ENCODE measurements around the gene LPP.

LPP gene

GRCh38 chr3:188453431-188454384 is 299.8 kb downstream of the LPP start:
- DNase-seq, result no peak

GRCh38 chr3:188455748-188456147 is 301.8 kb downstream of the LPP start:
- DNase-seq, result no peak

- no peak for DNase-seq
Observed at GRCh38 chr3:188458756-188459155, 304.8 kb downstream of the LPP start.

- DNase-seq, result no peak
Observed at GRCh38 chr3:188465311-188465710, 311.4 kb downstream of the LPP start.

- no peak for DNase-seq
Observed at GRCh38 chr3:188468196-188468595, 314.2 kb downstream of the LPP start.

- DNase-seq, result no peak
Observed at GRCh38 chr3:188468662-188469061, 314.7 kb downstream of the LPP start.

GRCh38 chr3:188469228-188469885 is 315.4 kb downstream of the LPP start:
- DNase-seq, result no peak

- DNase-seq, result no peak
Observed at GRCh38 chr3:188470508-188471130, 316.7 kb downstream of the LPP start.

- DNase-seq, result no peak
Observed at GRCh38 chr3:188471723-188472122, 317.8 kb downstream of the LPP start.

- no peak for DNase-seq
Observed at GRCh38 chr3:188472336-188472735, 318.4 kb downstream of the LPP start.

- no peak for DNase-seq
Observed at GRCh38 chr3:188473045-188473444, 319.1 kb downstream of the LPP start.

GRCh38 chr3:188473591-188474288 is 319.8 kb downstream of the LPP start:
- DNase-seq, result no peak

GRCh38 chr3:188476935-188477334 is 323.0 kb downstream of the LPP start:
- DNase-seq, result no peak

- DNase-seq, result no peak
Observed at GRCh38 chr3:188480011-188480410, 326.1 kb downstream of the LPP start.

- DNase-seq, result no peak
Observed at GRCh38 chr3:188482929-188483328, 329.0 kb downstream of the LPP start.

- no peak for DNase-seq
Observed at GRCh38 chr3:188486126-188486525, 332.2 kb downstream of the LPP start.

GRCh38 chr3:188486952-188487351 is 333.0 kb downstream of the LPP start:
- no peak for DNase-seq

- no peak for DNase-seq
Observed at GRCh38 chr3:188487652-188488051, 333.7 kb downstream of the LPP start.

- DNase-seq, result no peak
Observed at GRCh38 chr3:188488801-188489200, 334.8 kb downstream of the LPP start.

- no peak for DNase-seq
Observed at GRCh38 chr3:188489639-188490405, 335.9 kb downstream of the LPP start.

- no peak for DNase-seq
Observed at GRCh38 chr3:188490416-188490815, 336.5 kb downstream of the LPP start.

GRCh38 chr3:188491276-188491687 is 337.3 kb downstream of the LPP start:
- no peak for DNase-seq

All from stimulated activated naive CD4-positive, alpha-beta T cell treated with Interleukin-2 at 50 U/mL for 16 hours (primary cell).